GM19324 (cell line): Measurements from ENCODE around the gene TAF10.
A peak's percentile ranks its signal among the peaks of the same experiment; 100 is the strongest.

ENCODE experiments used
- ATAC-seq: cut with Tn5 transposase; IDR thresholded peaks from one replicate; pipeline ENCODE4 v1.9.1; 2021; ENCODE audit warnings: mild to moderate bottlenecking, moderate library complexity; ENCODE audit not compliant: unreplicated experiment, low FRiP score

The TAF10 gene

GRCh38 chr11:6609502-6610015, 2.5 kb downstream of the TAF10 start:
- ATAC-seq, result no peak

GRCh38 chr11:6608726-6609501, 3.1 kb downstream of the TAF10 start:
- ATAC-seq, result no peak

- ATAC-seq, result no peak
Observed at GRCh38 chr11:6608011-6608410, 4.0 kb downstream of the TAF10 start.

- no peak for ATAC-seq
Observed at GRCh38 chr11:6607190-6607795, 4.7 kb downstream of the TAF10 start.

GRCh38 chr11:6606471-6607189, 5.4 kb downstream of the TAF10 start:
- ATAC-seq, result no peak

GRCh38 chr11:6604790-6605189, 7.2 kb downstream of the TAF10 start:
- no peak for ATAC-seq

- peak; percentile 19 for ATAC-seq
Observed at GRCh38 chr11:6604081-6604626, 7.9 kb downstream of the TAF10 start.

- ATAC-seq, result peak; percentile 89
Observed at GRCh38 chr11:6603287-6604080, 8.5 kb downstream of the TAF10 start, which contains the start of the genes ILK and RRP8. TSS of gene ILK (plus strand) at chr11:6603774. CDS start at chr11:6604272, 498 bp downstream. TSS of gene RRP8 (minus strand) at chr11:6603616. CDS start at chr11:6603502, 114 bp downstream.

GRCh38 chr11:6602096-6602940, 9.7 kb downstream of the TAF10 start:
- ATAC-seq, result no peak

GRCh38 chr11:6601041-6601461, 11.0 kb downstream of the TAF10 start:
- no peak for ATAC-seq

GRCh38 chr11:6599881-6600390, 12.1 kb downstream of the TAF10 start:
- no peak for ATAC-seq

GRCh38 chr11:6599449-6599848, 12.6 kb downstream of the TAF10 start:
- ATAC-seq, result no peak

GRCh38 chr11:6598555-6598954, 13.5 kb downstream of the TAF10 start:
- no peak for ATAC-seq

- ATAC-seq, result no peak
Observed at GRCh38 chr11:6596239-6596877, 15.7 kb downstream of the TAF10 start.

- no peak for ATAC-seq
Observed at GRCh38 chr11:6594142-6594768, 17.8 kb downstream of the TAF10 start.

- no peak for ATAC-seq
Observed at GRCh38 chr11:6588018-6588417, 24.0 kb downstream of the TAF10 start.

GRCh38 chr11:6587360-6587953, 24.6 kb downstream of the TAF10 start:
- no peak for ATAC-seq
